Neuron (in vitro differentiated cells): ENCODE measurements around the gene RAE1.
A peak's percentile ranks its signal among the peaks of the same experiment; 100 is the strongest.

Experiments used
- H2AFZ ChIP-seq: one replicate; pipeline ENCODE4 v1.6.1; 2013; ENCODE audit warnings: low read depth, mild to moderate bottlenecking, inconsistent platforms, low read length, moderate library complexity
- H3K27me3 ChIP-seq: one replicate; pipeline ENCODE4 v1.6.1; 2013; ENCODE audit warnings: low read length; ENCODE audit not compliant: insufficient read depth
- H3K36me3 ChIP-seq: one replicate; pipeline ENCODE4 v1.6.1; 2013; ENCODE audit warnings: low read length; ENCODE audit not compliant: insufficient read depth
- H3K4me1 ChIP-seq: one replicate; pipeline ENCODE4 v1.6.1; 2013; ENCODE audit warnings: low read length; ENCODE audit not compliant: insufficient read depth
- H3K4me3 ChIP-seq: 2 replicates; pipeline ENCODE4 v1.5.1; 2013; ENCODE audit warnings: mild to moderate bottlenecking, low read length, moderate library complexity
- H3K9me3 ChIP-seq: one replicate; pipeline ENCODE4 v1.6.1; 2013; ENCODE audit warnings: low read length

Gene RAE1, protein sequence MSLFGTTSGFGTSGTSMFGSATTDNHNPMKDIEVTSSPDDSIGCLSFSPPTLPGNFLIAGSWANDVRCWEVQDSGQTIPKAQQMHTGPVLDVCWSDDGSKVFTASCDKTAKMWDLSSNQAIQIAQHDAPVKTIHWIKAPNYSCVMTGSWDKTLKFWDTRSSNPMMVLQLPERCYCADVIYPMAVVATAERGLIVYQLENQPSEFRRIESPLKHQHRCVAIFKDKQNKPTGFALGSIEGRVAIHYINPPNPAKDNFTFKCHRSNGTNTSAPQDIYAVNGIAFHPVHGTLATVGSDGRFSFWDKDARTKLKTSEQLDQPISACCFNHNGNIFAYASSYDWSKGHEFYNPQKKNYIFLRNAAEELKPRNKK

DNA sequence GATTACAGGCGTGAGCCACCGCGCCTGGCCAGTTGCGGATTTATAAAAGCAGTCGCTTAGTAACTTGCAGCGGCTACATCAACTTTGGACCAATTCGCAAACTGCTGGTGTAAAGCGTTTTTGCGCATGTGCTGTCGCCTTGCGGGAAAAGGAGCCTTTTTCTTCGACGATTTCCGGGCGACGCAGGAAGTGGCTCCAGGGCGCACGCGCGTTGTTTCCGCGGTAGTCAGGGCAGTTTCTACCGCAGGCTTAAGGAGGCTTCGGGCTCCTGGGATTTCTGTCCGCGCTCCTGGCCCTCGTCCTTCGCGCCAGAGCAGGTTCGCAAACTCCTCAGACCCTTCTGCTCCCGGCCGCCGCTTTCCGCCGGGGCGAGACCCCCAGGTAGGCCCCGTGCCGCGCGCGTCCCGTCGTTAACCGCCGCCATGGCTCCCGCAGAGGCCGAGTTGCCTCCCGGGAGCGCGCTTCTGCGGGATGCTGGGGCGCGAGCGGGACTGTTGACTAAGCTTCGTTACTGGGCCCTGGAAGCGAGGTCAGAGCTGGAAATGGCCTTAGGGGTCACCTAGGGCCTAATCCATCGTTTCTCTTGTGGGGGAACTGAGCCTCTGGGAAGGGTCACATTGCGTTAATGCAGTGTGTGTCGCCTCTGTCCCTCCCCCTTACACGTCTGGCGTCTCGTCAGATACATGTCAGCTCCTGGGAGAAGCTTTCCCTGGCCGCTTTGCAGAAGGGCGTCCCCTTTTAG lies at the start of gene RAE1:
TSS of gene RAE1 (plus strand) at position 214 of the 742 bp plus-strand sequence. CDS start 2,784 bp downstream, outside the sequence.
- Histone ChIP-seq H3K27me3 (no peaks in the 10 kb centered on the region), H3K9me3 (no peaks in the 10 kb centered on the region), H3K4me3 (peak within 1 kb of the TSS; percentile 86), H2AFZ (peak within 1 kb of the TSS; percentile 13), H3K36me3 (peaks cover 16% of the 10 kb centered on the region), H3K4me1 (peaks cover 16% of the 10 kb centered on the region)

DNA sequence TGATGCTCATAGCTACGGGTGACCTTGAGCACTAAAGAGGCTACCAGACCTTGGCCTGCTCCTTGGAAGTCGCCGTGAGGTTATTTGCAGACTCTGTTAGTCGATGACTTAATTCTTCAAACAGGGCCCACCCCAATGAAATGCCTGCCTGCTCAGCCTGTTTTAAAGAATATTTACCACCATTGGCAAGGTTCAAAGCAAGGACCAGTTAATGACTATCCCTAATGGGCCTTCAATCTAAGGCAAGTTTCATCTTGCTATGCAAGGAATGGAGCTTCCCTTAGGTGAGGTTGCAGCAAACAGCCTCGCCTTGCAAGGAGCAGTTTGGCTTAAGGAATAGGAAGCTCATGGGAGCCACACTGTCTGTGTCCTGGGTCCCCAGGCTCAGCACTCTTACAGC lies 44.3 kb upstream of the RAE1 start:
- H3K9me3 ChIP-seq, result peaks cover 2% of the 10 kb centered on the region
- peaks cover 18% of the 10 kb centered on the region for H3K4me1 ChIP-seq
- H2AFZ ChIP-seq, result no peak overlapping the region
- H3K36me3 ChIP-seq, result no peaks in the 10 kb centered on the region
- no peaks in the 10 kb centered on the region for H3K27me3 ChIP-seq
- H3K4me3 ChIP-seq, result no peak overlapping the region

DNA sequence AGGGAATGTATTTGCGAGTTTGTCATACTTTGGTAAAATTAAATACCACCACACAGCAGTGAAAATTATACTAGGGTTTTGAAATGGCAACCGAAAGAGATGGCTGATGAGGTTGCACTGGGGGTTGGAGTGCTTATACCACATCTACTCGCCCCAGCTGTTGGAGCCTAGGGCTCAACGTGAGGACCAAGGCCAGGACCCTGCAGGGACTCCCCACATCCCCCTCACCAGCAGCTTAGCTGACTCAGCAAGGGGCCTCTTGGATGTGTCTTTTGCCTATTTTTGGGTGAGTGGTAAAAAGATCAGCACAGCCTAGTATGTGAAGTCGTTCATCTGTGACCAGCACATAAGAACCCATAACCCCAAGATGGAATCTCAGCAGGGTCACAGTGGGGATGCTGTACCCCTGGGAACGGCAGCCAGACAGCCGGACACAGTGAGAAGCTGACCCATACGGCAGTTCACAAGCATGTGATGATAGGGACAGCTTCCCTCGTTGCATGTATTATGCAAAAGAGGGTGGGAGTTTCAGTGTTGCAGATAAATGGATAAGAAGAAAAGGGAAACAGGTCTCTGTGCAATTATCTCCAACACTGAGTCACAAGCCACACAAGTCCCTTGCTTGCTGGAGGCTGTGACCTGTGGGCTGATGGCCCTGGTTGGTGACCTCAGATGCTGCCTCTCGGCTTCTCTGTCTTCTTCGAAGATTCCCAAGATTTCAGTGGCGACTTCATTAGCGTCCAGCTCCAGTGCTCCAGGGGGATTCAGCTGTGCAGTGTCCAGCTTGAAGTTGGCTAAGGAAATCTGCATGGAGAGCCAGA lies 42.4 kb upstream of the RAE1 start:
- Histone ChIP-seq H3K36me3 (no peaks in the 10 kb centered on the region), H2AFZ (no peak overlapping the region), H3K4me3 (no peak overlapping the region), H3K4me1 (peaks cover 18% of the 10 kb centered on the region), H3K27me3 (no peaks in the 10 kb centered on the region), H3K9me3 (no peaks in the 10 kb centered on the region)

DNA sequence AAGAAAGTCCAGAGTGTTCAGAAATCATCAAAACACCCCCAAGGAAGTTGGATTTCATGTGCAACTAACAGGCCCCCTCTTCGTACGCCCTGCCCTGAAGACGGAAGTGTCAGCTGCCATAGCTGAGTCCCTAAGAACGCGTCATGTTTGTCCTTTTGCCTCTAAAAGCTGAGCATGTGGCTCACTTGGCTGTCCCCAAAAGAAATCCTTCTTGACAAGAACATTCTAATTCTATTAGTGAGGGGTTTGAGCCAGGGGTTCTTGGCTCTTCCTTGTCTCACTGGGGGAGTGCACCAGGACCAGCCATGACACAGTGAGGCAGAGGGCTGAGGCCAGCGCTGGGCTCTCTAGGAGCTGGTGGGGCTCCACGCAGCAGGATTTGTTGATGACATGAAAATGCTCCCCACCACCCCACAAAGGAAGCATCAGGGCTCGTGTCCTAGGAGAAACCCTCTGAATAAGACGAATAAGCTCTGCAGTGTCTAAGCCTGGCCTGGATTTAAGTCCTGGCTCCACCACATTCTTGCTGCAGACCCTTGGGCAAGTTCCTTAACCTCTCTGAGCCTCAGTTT lies 41.4 kb upstream of the RAE1 start:
- Histone ChIP-seq H3K4me1 (peaks cover 18% of the 10 kb centered on the region), H3K27me3 (no peaks in the 10 kb centered on the region), H2AFZ (no peak overlapping the region), H3K4me3 (no peak overlapping the region), H3K36me3 (no peaks in the 10 kb centered on the region), H3K9me3 (no peaks in the 10 kb centered on the region)

DNA sequence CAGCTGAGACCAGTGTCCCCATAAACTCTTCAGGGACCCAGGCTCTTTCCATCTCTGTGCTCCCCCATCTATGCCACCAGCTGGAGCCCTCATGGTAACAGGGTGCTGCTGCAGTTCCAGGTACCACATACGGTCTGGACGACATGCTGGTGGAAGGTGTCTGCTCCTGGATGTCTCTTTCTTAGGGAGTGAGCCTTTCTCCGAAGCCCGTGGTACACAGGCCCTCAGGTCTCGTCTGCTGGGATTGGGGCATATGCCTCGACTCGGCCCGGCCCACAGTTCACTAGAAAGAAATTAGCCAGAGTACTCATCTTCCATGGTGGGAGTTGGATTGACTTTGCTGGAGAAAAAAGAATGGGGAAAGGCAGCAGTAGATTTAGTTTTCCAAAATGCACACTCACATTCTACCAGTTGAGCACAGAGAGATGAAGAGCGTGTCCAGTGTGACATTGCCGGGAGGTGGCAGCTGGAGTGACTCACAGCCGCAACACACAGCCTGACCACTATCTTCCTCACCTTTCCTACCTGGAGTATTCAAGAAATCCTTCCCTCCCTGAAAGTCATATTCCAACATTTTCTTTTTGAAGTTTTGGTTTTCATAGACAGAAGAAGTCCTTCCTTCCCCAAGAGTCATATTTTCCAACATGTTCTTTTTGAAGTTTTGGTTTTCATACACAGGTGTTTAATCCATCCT lies 40.1 kb upstream of the RAE1 start:
- H3K4me3 ChIP-seq, result no peak overlapping the region
- H3K4me1 ChIP-seq, result peaks cover 15% of the 10 kb centered on the region
- no peaks in the 10 kb centered on the region for H3K27me3 ChIP-seq
- no peak overlapping the region for H2AFZ ChIP-seq
- no peaks in the 10 kb centered on the region for H3K9me3 ChIP-seq
- H3K36me3 ChIP-seq, result no peaks in the 10 kb centered on the region

DNA sequence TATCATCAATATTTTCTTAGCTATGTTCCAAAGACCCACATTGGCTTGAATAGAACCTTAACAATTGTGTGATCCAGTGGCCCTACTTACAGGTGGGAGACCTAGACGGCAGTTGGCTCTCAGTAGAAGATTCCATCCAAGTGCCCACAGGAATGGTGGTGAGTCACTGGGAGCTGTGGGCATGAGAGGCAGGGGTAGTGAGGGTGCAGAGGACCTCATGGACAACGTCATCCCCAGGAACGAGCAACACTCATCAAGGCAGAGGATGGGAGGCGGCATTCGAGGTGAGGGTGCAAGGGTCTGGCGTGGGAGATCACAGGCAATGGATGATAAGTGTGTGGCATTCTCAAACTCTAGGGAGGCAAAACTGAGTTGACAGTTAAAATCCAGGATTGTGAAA lies 38.9 kb upstream of the RAE1 start:
- Histone ChIP-seq H3K4me3 (no peak overlapping the region), H2AFZ (no peak overlapping the region), H3K4me1 (peaks cover 15% of the 10 kb centered on the region), H3K36me3 (no peaks in the 10 kb centered on the region), H3K27me3 (no peaks in the 10 kb centered on the region), H3K9me3 (no peaks in the 10 kb centered on the region)

DNA sequence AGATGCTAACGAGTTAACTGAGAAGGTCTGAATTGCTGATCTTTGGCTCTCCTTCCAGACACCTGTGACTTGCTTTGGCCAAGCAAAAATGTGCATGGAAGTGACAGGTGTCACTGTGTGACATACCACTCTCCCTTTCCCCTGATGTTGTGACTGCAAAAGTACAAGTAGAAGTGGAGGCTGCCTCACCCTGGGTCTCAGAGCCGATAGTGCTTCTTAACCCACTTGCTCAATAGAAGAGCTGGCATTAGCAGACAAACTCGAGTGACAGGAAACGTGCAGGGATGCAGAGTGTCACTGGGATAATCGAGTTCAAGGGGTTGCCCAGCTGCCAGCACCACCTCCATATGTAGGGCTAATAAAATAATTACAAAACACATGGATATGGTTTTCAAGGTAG lies 37.8 kb upstream of the RAE1 start:
- no peak overlapping the region for H3K4me3 ChIP-seq
- H3K4me1 ChIP-seq, result peaks cover 13% of the 10 kb centered on the region
- H3K36me3 ChIP-seq, result no peaks in the 10 kb centered on the region
- no peaks in the 10 kb centered on the region for H3K27me3 ChIP-seq
- no peak overlapping the region for H2AFZ ChIP-seq
- H3K9me3 ChIP-seq, result no peaks in the 10 kb centered on the region

DNA sequence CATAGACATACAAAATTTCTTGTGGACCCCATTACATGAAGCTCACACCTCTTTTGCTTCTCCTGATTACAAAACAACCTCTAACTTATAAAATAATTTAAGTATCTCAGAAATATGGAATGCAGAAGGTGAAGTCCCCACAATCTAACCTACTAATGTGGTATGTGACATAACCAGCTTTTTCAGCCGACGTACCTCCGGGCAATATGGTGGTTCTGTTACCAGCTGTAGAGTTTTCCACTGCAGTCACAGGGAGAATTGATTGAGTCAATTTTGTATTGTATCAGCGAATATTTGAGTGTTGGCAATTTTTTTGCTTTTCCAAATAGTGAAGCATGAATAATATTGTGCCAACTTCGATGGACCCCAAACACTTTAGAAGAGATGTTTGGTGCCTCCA lies 37.1 kb upstream of the RAE1 start:
- Histone ChIP-seq H3K4me3 (no peak overlapping the region), H3K9me3 (no peaks in the 10 kb centered on the region), H3K27me3 (no peaks in the 10 kb centered on the region), H3K36me3 (no peaks in the 10 kb centered on the region), H2AFZ (no peak overlapping the region), H3K4me1 (peaks cover 6% of the 10 kb centered on the region)

DNA sequence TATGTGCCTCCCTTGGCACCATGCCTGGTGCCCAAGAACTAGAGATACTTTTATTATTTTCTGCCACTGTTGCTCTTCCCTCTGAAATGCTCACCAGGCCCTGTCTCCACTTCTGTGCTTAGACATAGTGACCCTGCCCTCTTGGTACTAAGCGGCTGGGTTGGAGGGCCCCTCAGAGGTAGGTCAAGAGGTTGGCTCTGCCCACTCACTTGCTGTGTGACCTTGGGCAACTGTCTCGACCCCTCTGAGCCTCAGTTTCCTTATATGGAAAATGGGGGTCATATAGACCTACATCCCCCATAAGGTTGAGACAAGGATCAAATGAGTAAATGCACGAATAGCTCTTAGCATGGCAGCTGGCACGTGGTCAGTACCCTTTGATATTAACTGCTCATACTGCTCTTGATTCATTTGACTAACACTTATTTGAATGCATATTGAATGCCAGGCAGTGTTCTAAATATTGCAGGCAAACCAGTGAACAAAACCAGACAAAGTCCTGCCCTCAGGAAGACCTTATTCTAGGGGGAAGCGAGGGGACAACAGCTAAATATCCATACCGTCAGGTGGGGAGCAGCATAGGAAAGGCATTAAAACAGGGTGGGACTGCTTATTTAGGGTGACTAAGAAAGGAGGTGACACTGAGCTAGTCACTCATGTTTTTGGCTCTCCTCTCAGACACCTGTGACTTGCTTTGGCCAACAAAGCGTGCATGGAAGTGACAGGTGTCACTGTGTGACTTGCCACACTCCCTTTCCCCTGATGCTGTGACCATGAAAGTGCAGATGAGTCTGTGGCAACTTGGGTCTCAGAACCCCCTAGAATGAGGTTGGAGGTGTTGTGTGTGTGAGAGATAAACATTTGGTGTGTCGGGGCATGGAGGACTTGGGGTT lies 35.7 kb upstream of the RAE1 start:
- H3K4me3 ChIP-seq, result no peak overlapping the region
- no peak overlapping the region for H2AFZ ChIP-seq
- H3K4me1 ChIP-seq, result no peaks in the 10 kb centered on the region
- H3K36me3 ChIP-seq, result no peaks in the 10 kb centered on the region
- H3K9me3 ChIP-seq, result no peaks in the 10 kb centered on the region
- H3K27me3 ChIP-seq, result no peaks in the 10 kb centered on the region

DNA sequence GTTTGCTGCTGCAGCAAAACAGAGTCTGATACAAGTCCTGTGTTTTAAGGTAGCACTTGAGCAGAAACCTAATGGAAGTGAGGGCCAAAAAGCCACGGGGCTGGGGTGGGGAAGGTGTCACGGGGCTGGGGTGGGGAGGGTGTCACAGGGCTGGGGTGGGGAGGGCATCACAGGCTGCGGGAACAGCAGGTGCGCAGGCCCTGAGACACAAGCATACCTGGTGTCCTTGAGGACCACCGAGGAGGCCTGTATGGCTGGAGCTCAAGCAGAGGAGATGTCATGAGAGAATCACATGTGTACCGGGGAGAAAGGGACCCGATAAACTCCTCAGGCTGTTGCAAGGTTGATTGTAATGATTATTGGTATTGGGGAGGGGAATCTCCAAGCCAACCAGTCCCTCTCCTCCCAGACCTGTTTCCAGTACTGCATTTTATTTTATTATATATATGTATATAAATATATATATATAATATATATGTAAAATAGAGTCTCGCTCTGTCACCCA lies 35.0 kb upstream of the RAE1 start:
- H2AFZ ChIP-seq, result no peak overlapping the region
- no peaks in the 10 kb centered on the region for H3K27me3 ChIP-seq
- no peaks in the 10 kb centered on the region for H3K4me1 ChIP-seq
- H3K9me3 ChIP-seq, result no peaks in the 10 kb centered on the region
- no peaks in the 10 kb centered on the region for H3K36me3 ChIP-seq
- H3K4me3 ChIP-seq, result no peak overlapping the region

DNA sequence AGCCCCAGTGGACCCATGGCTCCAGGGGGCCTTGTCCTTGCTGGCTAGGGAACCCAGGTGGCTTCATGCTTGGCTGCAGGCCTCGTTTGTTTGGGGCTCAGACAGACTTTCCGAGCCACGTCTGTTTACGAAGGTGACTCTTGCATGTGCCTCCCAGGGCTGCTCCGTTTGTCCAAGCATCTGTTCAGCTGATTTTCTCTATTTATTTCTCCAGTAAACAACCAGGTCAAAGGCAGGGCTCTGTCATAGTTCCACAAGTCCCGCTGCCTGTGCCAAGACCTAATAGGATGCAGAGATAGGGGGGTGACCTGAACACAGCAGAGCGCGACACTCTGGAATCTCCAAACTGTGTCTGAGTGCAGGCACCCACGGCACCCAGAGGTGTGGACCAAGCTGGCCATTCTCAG lies 34.3 kb upstream of the RAE1 start:
- Histone ChIP-seq H3K27me3 (no peaks in the 10 kb centered on the region), H3K9me3 (no peaks in the 10 kb centered on the region)

More for the DNA sequence above, 34.3 kb upstream of the RAE1 start:
- no peak overlapping the region for H3K4me3 ChIP-seq
- no peaks in the 10 kb centered on the region for H3K36me3 ChIP-seq
- H3K4me1 ChIP-seq, result no peaks in the 10 kb centered on the region
- no peak overlapping the region for H2AFZ ChIP-seq
